HK-2 (cell line): ENCODE results near the gene OSBPL2.

Experiments
- DNase-seq: peaks from one replicate; pipeline ENCODE4 v3.0.0-alpha.2; 2018; ENCODE audit not compliant: unreplicated experiment

The OSBPL2 gene

DNA sequence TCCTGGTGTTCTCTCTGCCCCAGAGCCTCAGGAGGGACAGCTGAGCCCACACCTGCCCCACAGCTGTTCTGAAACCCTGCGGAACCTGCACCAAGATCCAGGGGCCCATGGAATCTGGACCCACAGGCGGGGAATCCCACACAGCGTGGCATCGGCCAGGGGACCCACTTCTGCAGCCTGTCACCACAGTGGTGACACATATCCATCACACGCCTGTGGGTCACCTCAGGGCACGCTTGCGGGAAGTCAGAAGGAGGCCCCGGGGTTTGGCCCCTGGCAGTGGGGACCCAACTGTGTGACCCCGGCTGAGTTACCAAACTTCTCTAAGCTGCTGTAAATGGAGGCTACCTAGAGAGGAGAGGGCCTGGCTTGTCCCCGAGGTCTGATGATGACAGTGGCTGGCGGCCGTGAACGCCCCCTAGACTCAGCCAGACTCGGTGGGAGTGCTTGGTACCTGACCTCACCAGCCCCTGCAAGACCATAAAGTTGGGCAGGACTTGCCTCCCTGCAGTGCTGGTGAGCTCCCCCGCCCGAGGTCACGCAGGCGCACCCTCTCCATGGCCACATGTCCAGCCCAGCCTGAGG, 16.0 kb upstream of the OSBPL2 start:
- DNase-seq = no peak

DNA sequence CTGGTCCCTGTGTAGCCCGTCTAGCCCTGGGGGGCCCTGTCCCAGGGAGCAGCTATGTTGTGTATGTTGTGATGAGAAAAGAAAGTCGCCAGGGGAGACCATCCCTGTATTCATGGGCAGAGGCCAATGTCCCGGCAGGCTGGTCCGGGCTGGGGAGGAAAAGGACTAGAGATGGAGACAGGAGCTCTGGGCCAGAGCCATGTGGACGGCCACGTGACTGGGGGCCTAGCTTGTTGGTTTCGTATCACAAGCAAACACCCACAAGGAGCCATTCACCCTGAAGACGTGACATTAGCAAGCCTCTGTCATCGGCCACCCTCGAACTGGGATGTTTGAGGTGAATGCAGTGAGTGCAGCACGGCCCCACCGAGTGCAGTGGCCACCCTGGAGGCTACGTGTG, 15.3 kb upstream of the OSBPL2 start:
- no peak for DNase-seq

DNA sequence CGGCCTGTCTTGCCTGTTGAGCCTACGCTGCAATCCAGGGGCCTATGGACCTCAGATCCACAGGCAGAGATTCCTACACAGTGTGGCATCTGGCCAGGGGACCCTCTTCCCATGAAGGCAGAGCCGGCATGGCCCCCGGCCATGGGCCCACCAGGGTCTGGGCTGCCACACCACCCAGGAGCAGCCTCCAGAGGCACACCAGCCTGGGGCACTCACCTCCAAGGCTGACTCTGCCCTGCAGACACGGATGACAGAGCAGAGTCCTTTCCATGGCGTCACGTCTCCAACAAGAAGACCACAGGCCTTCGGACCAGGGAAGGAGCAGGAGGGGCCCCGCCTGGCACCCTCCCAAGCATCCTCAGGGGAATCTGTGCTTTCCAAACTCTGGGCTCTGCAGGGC, 14.8 kb upstream of the OSBPL2 start:
- no peak for DNase-seq

DNA sequence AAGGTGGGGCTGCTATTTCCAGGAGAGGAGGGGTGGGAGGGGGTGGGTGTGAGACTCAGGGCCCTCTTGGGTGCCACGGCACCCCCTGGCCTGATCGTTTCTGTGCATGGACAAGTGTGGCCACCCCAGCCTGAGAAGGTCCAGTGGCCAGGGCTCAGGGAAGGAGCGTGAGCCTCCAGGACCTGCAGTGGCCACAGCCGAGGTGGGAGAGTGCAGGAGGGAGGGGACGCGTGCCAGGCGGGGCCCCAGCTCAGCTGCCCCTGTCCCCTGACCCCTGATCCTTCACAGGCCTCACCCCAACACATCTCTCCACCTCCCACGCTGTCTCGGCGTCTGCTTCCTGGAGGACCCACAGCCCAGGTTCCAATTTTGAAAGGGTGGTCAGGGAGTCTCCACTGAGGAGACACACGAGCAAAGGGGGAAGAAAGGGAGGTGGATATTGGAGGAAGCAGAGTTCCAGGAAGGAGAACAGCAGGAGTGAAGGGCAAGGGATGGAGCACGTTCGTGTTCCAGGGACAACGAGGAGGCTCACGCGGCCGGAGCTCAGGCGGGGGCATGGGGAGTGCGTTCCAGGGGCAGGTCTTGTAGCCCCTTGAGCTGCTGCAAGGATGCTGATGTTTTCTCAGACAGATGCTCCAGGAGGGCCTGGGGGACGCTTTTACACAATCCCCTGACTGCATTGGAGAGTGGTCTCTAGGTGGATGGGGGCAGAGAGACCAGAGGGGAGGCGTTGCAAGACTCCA, 14.0 kb upstream of the OSBPL2 start:
- DNase-seq = no peak

DNA sequence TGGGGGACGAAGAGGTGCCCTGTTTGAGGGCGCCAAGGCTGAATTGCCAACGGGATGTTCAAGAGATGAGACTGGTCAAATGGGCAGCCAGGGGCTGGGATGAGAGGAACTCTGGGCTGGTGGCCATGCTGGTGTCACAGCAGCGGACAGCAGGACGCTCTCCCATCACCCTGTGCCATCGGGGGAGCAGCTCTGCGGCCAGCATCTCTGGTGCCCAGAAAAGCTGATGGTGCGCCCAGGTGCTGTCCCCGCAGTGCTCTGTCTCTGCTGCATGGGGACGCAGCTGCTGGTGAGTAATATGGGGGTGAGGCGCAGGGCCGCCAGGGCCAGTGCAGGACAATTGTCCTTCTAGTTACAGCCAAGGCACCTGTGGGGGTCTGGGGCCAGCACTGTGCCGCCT, 13.3 kb upstream of the OSBPL2 start:
- DNase-seq = no peak

DNA sequence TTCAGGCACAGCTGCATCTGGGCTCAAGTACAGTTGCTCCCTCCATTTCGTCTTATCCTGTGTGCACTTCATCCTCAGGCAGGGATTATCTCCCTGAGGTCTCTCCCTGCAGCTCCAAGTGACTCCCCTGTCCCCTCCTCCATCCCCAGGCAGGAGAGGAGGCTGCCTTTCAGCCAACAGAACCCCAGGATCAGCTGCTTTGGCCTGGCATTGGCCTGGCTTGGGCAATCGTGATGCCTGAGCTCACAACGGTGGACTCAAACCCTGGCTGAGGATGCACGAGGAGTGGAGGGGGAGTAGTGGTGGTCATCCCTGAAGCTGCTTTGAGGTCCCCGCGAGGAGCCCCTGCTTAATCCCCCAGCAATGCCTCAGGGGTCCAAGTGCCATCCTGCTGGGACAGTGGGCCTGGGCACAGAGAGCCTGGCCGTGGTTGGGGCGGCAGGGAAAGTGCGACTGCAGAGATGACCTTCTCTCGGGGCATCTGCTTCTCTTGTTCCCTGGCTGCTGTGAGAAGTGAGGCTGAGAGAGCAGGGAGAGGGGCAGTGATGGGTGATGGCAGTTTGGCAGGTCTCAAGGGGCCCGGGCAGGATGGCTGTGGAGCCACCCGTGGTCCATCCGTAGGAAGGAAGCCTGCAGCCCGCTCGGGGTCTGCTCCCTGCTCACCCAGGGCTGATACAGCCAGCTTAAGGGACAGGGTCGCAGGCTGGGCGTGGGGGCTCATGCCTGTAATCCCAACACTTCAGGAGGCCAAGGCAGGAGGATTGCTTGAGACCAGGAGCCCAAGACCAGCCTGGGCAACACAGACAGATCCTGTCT, 12.3 kb upstream of the OSBPL2 start:
- DNase-seq = no peak

DNA sequence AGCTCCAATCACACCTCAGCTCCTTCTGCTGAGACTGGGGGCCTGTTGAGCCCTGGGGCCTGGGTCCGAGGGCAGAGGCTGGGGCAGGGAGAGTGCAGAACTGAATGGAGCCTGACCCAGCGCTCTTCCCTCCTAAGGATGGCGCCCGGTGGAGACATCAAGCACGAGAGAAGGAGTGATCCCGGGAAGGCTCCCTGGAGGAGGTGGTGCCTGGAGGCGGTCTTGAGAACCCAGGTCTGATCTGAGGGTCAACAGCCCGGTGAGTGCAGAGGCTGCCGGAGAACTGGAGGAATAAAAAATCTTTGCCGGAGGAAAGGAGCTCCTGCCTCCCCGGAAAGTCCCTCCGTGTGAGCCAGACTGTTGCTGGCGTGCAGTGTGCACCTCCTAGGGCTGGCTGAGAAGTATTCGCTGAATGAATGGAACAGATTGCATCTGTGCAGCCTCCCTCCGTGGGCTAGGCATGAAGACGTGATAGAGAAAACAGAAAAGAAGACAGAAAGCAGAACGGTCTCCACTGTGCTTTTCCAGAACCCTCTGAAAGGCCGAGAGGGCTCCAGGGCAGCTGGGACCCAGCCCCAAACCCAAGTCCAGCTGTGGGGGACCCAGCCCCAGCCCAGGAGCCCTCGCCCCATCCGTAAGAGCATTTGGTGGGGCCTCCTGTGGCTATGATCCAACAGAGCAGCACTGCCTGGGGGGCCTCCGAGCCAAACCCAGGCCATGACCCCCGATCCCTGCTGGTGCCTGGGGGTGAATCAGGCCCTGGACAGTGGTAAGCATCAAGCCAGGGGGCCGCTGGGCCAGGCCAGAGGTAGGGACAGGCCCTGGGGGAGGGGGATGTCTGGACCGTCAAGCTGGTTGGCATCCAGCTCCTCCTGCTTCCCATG, 11.4 kb upstream of the OSBPL2 start:
- DNase-seq = no peak

DNA sequence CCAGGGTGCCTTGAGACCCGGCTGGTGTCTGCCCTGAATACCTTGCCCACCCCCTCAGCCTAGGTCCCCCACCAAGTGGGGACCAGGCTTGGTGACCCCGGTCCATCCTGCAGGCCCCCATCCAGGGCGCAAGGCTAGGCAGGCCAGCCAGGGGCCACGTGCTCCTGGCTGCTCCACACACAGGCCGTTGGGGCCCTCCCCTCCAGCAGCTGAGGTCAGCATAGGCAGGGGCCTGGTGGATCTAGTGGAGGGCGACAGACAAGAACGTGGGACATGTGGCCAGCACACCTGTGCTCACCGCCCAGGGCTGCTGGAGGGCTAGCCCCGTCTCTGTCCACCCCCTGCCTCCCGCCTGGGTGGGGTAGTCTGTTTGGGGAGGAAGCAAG, 10.7 kb upstream of the OSBPL2 start:
- DNase-seq = no peak

DNA sequence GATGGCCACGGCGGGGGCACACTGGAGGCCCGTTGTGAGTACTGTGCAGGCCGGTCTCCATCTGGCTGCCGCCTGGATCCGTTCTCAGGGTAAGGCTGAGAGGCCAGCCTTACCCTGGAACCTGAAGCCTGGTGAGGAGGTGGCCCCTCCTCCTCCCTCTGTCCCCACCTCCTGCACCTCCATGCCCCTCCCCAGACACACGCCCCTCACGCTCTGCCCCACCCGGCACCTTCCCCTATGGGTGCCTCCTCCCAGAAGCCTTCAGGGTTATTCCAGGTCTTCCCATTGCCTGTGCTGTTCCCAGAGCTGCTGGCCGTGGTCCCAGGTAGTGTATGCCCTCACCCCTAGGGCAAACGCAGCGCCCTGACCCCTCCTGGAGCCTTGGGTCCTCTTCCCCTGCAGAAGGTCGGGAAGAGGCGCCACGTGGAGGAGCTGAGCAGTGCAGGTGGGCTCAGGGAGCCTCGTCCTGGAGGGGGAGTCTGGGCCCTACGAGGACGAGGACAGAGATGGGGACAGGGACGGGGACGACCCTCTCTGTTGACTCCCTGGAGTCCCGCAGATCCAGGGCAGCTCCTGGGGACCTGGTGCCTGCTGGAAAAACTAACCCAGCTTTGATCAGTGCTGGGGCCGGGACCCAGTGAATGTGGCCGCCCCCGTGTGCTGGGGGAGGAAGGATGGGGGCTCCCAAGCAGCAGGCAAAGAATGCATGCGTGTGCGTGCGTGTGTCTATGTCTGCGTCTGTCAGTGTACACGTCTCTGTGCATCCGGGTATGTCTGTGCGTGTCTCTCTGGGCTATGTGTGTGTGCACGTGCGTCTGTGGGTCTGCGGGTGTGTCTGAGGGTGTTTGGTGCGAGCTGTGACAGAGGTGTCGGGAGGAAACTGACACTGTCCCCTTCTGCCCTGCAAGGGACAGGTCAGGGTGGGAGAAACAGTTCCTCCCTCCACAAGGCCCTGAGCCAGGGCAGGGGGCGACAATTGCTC, 10.1 kb upstream of the OSBPL2 start:
- DNase-seq = no peak

DNA sequence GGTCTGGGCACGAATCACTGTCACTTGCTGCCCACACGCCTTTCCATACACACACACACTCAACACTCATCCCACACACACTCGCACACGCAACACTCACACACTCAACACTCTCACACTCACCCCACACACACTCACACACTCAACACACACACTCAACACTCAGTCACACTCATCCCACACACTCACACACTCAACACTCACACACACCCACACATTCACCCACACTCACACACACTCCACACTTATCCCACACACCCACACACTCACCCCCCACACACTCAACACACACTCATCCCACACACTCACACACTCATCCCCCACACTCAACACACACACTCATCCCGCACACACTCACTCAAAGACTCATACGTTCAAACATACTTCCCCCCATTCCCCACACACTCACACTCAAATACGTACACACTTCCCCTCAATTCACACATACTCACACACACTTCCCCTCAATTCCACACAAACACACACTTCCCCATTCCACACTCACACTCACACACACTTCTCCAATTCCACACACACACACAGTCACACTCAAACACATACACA, 9.3 kb upstream of the OSBPL2 start:
- no peak for DNase-seq

DNA sequence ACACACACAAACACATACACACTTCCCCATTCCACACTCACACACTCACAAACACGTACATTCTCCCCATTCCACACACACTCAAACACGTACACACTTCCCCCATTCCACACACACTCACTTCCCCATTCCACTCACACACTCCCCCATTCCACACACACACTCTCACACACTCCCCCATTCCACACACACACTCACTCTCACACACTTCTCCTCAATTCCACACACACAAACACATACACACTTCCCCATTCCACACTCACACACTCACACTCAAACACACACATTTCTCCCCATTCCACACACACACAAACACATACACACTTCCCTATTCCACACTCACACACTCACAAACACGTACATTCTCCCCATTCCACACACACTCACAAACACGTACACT, 8.7 kb upstream of the OSBPL2 start:
- DNase-seq = no peak

DNA sequence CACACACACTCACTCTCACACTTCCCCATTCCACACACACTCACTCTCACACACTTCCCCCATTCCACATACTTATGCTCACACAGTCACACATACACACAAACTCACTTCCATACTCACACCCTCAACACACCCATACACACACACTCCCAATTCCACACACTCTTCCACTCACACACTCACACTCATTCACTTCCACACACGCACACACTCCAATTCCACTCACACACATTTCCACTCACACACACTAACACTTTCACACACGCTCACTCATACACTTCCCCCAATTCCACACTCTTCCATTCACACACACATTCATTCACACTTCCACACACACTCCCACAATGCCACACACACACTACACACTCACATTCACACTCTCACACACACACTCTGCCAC, 8.0 kb upstream of the OSBPL2 start:
- no peak for DNase-seq

DNA sequence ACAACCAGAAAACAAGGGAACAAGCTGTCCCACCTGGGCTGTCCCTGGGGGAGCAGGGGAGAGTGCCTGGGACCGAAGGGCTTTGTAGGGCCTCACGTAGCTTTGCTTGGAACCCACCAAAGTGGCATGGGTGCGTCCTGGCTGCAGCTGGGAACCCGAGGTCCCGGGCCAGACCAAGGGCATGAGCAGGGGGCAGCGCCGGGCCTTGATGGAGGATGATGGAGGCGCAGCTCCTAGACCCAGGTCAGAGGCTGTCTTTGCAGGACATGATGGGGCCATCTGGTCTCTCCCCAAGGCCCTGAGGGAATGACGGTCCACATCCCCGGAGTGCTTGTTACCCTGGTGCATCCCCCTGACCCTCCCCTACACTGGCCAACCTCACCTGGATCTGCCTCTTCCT, 7.6 kb upstream of the OSBPL2 start:
- no peak for DNase-seq

DNA sequence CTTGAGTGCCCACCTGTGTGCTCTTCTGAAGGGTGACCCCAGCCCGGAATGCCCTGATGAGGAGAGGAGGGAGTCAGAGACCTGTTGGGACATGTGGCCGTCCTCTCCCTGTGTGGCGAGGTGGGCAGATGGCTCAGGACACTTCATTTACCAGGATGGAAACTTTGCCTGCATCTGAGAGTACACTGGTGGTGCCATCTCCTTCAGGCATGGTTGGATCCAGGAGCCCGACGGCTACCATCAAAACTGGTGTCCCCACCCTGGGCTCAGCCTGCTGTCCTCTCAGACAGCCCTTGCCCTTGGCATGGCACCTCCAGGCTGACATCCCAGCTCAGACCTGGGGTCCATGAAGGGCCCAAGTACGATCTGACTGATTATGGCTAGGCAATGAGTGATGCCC, 7.0 kb upstream of the OSBPL2 start:
- no peak for DNase-seq

DNA sequence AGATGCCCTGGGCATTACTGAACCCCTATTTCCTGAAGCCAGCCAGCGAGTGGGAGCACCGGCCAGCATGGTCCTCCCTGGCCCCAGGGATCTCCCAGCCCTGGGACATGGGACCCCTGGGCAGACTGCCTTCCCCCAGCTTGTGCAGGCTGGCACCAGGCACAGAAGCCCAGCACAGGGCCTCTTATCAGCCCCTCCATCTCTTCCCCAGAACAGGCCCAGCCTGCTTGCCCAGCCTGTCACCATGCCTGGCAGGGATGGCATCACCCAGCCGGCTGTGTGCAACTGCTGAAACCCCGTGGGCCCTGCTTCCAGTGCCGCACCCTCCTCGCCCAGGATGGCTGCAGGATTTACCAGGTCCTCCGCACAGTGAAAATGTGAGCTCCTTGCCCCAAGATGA, 6.1 kb upstream of the OSBPL2 start:
- no peak for DNase-seq

DNA sequence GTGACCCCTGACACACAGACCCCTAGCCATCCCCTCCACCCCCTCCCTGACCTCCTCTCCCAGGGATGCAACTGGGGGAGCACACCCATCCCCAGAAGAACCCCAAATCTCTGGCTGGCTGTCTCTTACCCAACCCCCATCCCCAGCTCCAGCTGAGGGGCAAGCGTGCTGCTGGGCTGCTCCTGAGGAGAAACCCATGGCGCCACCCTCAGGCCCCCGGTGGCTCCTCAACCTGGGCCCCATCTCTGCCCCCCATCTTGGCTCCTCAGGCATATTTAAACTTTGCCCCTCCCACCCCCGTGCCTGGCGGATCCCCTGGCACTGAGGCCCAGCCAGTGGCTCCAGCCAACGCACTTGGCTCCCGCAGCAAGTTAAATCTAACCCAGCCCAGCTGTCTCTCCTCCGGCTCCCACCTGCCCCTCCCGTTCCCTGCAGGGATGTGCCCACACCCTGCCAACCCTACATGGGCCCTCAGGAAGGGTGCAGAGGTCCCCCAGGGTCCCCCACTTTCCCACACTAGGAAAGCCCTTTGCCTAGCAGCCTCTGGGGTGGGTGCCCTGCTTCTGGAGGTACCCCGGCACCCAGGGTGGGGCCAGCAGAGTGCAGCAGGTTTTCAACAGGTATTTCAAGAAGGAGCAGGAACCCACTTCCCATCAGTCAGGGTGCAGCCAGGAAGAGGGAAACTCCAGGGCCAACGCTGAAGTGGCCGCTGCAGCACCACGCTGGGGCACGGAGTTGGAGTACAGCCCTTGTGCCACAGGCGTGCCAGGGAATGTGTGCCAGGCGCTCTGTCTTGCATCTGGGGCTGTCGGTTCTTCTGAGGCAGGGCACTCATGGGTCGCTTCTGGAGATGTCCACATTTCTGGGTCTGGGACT, 5.3 kb upstream of the OSBPL2 start:
- no peak for DNase-seq

DNA sequence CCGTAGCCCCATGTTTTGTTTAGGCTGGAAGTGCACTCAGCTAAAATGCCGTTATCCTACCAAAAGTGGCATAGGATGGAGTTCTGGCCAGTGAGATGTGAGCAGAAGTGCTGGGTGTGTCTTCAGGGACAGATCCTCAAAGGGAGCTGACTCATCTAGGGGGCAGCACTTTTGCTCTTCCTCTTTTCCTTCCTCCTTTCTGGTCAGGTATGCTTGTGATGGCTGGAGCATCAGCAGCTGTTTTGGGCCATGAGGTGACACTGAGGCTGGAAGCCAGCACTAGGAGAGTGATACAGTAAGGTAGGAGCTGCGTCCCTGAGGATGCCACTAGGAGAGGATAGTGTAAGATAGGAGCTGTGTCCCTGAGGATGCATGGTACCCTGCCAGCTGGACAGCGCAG, 4.6 kb upstream of the OSBPL2 start:
- DNase-seq = no peak

DNA sequence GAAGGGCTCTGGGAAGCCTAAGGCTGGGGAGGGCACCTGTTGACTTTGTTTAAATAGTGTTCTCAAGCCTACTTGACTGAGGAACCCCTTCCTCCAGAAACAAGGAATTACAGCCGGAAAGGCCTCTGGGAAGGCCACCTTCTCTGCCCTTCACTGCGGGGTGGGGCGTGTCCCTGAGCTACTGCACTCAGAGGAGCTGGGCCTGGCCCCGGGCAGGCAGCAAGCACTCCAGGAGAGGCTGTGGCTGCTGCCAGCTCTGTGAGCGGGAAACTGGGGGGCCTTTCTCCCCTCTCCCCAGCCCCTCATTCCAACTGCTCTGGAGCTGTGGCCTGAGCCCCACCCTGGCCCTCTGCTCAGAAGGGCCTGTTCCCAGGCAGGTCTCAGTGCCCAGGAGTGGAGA, 4.0 kb upstream of the OSBPL2 start:
- no peak for DNase-seq

DNA sequence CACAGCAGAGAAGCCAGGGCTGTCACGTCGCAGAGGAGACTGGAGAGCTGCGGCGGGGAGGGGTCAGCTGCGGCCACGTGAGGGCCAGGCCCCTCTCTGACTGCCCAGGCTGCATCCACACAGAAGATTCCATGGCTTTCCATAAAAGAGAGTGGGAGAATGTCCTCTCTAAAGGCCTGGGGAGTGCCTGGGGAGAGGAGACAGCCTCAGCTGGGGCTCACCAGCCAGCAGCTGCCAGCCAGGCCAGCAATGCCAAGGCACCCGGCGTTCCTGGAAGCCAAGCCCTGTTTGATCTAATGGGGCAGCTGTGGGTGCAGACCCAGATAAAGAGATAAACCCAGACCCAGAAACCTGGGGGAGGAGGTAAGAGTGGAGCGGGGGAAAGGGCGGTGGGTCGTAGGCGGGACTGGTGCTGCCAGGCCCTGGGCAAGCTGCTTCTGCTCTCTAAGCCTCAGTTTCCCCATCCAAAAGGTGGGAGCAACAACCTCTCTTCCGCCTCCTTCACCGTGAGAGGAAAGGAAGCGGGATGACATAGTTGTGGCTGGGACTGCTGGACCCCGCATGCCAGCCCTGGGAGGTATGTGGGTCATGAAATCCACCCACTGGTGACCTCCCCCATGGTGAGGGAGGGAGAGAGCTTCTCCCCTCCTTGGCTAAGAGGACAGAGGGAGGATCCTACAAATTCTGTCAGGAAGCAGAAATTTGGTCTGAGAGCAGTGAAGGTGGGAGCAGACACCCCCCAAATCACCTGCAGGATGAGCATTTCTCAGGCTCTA, 3.1 kb upstream of the OSBPL2 start:
- no peak for DNase-seq
